H9 (cell line): ENCODE data around the gene NAT14. TPM values are rescaled to one million over a fixed set of nuclear protein-coding genes. Genes with fewer than 3 reads are reported as not detected.
A peak's percentile ranks its signal among the peaks of the same experiment; 100 is the strongest.

Experiments used
- DNase-seq: peaks from one replicate; pipeline ENCODE4 v3.0.0-alpha.2; 2017
- H2AFZ ChIP-seq: one replicate; pipeline ENCODE4 v1.6.1; 2013; ENCODE audit warnings: mild to moderate bottlenecking, low read length, control low read depth, moderate library complexity
- H2AK5ac ChIP-seq: 2 replicates; pipeline ENCODE4 v1.6.1; 2013; ENCODE audit warnings: low read length, control low read depth, mixed read lengths; ENCODE audit not compliant: insufficient read length
- H2BK120ac ChIP-seq: one replicate; pipeline ENCODE4 v1.6.1; 2013; ENCODE audit warnings: low read depth, mild to moderate bottlenecking, low read length, control low read depth, inconsistent platforms; ENCODE audit not compliant: poor library complexity, severe bottlenecking
- H2BK12ac ChIP-seq: 2 replicates; pipeline ENCODE4 v1.6.1; 2013; ENCODE audit warnings: low read length, control low read depth, mixed read lengths, low read depth; ENCODE audit not compliant: insufficient read length
- H2BK15ac ChIP-seq: 2 replicates; pipeline ENCODE4 v1.6.1; 2013; ENCODE audit warnings: low read depth, low read length, control low read depth
- H2BK20ac ChIP-seq: one replicate; pipeline ENCODE4 v1.6.1; 2013; ENCODE audit warnings: low read depth, mild to moderate bottlenecking, low read length, control low read depth, inconsistent platforms; ENCODE audit not compliant: poor library complexity, severe bottlenecking
- H2BK5ac ChIP-seq: 2 replicates; pipeline ENCODE4 v1.6.1; 2013; ENCODE audit warnings: low read length, control low read depth, mixed read lengths; ENCODE audit not compliant: insufficient read length
- H3K14ac ChIP-seq: 2 replicates; pipeline ENCODE4 v1.6.1; 2013; ENCODE audit warnings: low read length, control low read depth; ENCODE audit not compliant: insufficient read depth
- H3K18ac ChIP-seq: 2 replicates; pipeline ENCODE4 v1.6.1; 2013; ENCODE audit warnings: low read depth, mild to moderate bottlenecking, mixed read lengths, low read length, control low read depth; ENCODE audit not compliant: insufficient read length
- H3K23ac ChIP-seq: 2 replicates; pipeline ENCODE4 v1.6.1; 2013; ENCODE audit warnings: low read length, control low read depth, mixed read lengths, low read depth; ENCODE audit not compliant: insufficient read length
- H3K23me2 ChIP-seq: 2 replicates; pipeline ENCODE4 v1.6.1; 2013; ENCODE audit warnings: low read depth, mild to moderate bottlenecking, mixed read lengths, low read length, control low read depth; ENCODE audit not compliant: insufficient read length, poor library complexity, severe bottlenecking
- H3K27ac ChIP-seq: 2 replicates; pipeline ENCODE4 v1.5.1; 2013; ENCODE audit warnings: low read length, control low read depth, mixed read lengths, low read depth; ENCODE audit not compliant: insufficient read length
- H3K27me3 ChIP-seq: 2 replicates; pipeline ENCODE4 v1.6.1; 2013; ENCODE audit warnings: low read length, control low read depth, inconsistent platforms; ENCODE audit not compliant: insufficient read depth
- H3K4ac ChIP-seq: 2 replicates; pipeline ENCODE4 v1.6.1; 2013; ENCODE audit warnings: low read depth, mild to moderate bottlenecking, control low read depth, inconsistent platforms, low read length, moderate library complexity
- H3K4me1 ChIP-seq: 2 replicates; pipeline ENCODE4 v1.6.1; 2013; ENCODE audit warnings: low read length, control low read depth, inconsistent platforms; ENCODE audit not compliant: insufficient read depth
- H3K4me2 ChIP-seq: 2 replicates; pipeline ENCODE4 v1.6.1; 2013; ENCODE audit warnings: low read length, control low read depth, mixed read lengths; ENCODE audit not compliant: insufficient read length, insufficient read depth
- H3K56ac ChIP-seq: 2 replicates; pipeline ENCODE4 v1.6.1; 2013; ENCODE audit warnings: low read depth, mild to moderate bottlenecking, mixed read lengths, low read length, control low read depth; ENCODE audit not compliant: insufficient read length
- H3K79me1 ChIP-seq: 2 replicates; pipeline ENCODE4 v1.6.1; 2013; ENCODE audit warnings: low read depth, mild to moderate bottlenecking, moderate library complexity, low read length, control low read depth, inconsistent platforms; ENCODE audit not compliant: insufficient read depth, poor library complexity, severe bottlenecking
- H3K79me2 ChIP-seq: 2 replicates; pipeline ENCODE4 v1.6.1; 2013; ENCODE audit warnings: low read length, control low read depth, inconsistent platforms; ENCODE audit not compliant: insufficient read depth
- H3K9ac ChIP-seq: 2 replicates; pipeline ENCODE4 v1.6.1; 2013; ENCODE audit warnings: low read length, control low read depth, mixed read lengths; ENCODE audit not compliant: insufficient read length; ENCODE audit errors: extremely low read depth
- H3K9me3 ChIP-seq: one replicate; pipeline ENCODE4 v1.6.1; 2013; ENCODE audit warnings: low read depth, low read length, inconsistent platforms; ENCODE audit not compliant: control insufficient read depth
- H3T11ph ChIP-seq: one replicate; pipeline ENCODE4 v1.6.1; 2013; ENCODE audit warnings: mild to moderate bottlenecking, low read length, control low read depth, inconsistent platforms
- H4K20me1 ChIP-seq: one replicate; pipeline ENCODE4 v1.6.1; 2013; ENCODE audit not compliant: control insufficient read depth, insufficient read length, insufficient read depth
- H4K5ac ChIP-seq: 2 replicates; pipeline ENCODE4 v1.6.1; 2013; ENCODE audit warnings: low read depth, mild to moderate bottlenecking, mixed read lengths, low read length, control low read depth; ENCODE audit not compliant: insufficient read length
- H4K8ac ChIP-seq: replicated peaks from 2 replicates; pipeline ENCODE4 v1.6.1; 2013; ENCODE audit warnings: low read length, control low read depth, mixed read lengths, low read depth; ENCODE audit not compliant: insufficient read length
- H4K91ac ChIP-seq: 2 replicates; pipeline ENCODE4 v1.6.1; 2013; ENCODE audit warnings: low read depth, mild to moderate bottlenecking, moderate library complexity, mixed read lengths, low read length, control low read depth; ENCODE audit not compliant: insufficient read length
- H3K27ac Mint-ChIP-seq, 3 experiments: 2 replicates in 2 of 3; 3 replicates in 1 of 3; pipeline ENCODE4 v1.8.0; 2020 to 2021; ENCODE audit warnings: mixed read lengths in 3 of 3, mild to moderate bottlenecking in 1 of 3, moderate library complexity in 1 of 3
- H3K27me3 Mint-ChIP-seq: 2 replicates; pipeline ENCODE4 v1.8.0; 2021; ENCODE audit warnings: low read depth, mild to moderate bottlenecking, moderate library complexity, mixed read lengths
- H3K36me3 Mint-ChIP-seq, 3 experiments: 2 replicates in 2 of 3; 3 replicates in 1 of 3; pipeline ENCODE4 v1.8.0; 2020 to 2021; ENCODE audit warnings: low read depth in 3 of 3, mixed read lengths in 3 of 3; ENCODE audit not compliant: insufficient read depth in 1 of 3
- H3K4me1 Mint-ChIP-seq, 2 experiments: 2 replicates each; pipeline ENCODE4 v1.8.0; 2020; ENCODE audit warnings: mixed read lengths in 2 of 2
- H3K4me3 Mint-ChIP-seq, 2 experiments: 2 replicates in 1 of 2; 3 replicates in 1 of 2; pipeline ENCODE4 v1.8.0; 2020 to 2021; ENCODE audit warnings: mild to moderate bottlenecking in 2 of 2, mixed read lengths in 2 of 2, moderate library complexity in 1 of 2
- H3K9me3 Mint-ChIP-seq, 2 experiments: 2 replicates in 1 of 2; 3 replicates in 1 of 2; pipeline ENCODE4 v1.8.0; 2020; ENCODE audit warnings: mild to moderate bottlenecking in 2 of 2, mixed read lengths in 2 of 2, moderate library complexity in 1 of 2
- WGBS: extraction: QIAGEN DNeasy Blood & Tissue Kit; methylation state at CpG from one replicate; pipeline ENCODE4 v1.1.7; 2013; ENCODE audit warnings: missing lambda C conversion rate, low lambda C conversion rate, mixed read lengths; ENCODE audit not compliant: insufficient read length; ENCODE audit errors: extremely low coverage; 5-methylcytosine and 5-hydroxymethylcytosine counted together
- total RNA-seq: library from RNA; stranded (reverse); gene quantifications from 2 replicates; pipeline ENCODE4 v1.2.1, GENCODE V29; 2021
- TF ChIP-seq, protein P1 (sequence below): fragments of 200-600 bp; sonication (generic); conservative IDR thresholded peaks from 3 replicates; pipeline ENCODE4 v1.8.0; 2021; ENCODE audit warnings: antibody characterized with exemption, mild to moderate bottlenecking

NAT14 gene
- total RNA-seq, 1 experiment from 2014 or later = 51.2 TPM

DNA sequence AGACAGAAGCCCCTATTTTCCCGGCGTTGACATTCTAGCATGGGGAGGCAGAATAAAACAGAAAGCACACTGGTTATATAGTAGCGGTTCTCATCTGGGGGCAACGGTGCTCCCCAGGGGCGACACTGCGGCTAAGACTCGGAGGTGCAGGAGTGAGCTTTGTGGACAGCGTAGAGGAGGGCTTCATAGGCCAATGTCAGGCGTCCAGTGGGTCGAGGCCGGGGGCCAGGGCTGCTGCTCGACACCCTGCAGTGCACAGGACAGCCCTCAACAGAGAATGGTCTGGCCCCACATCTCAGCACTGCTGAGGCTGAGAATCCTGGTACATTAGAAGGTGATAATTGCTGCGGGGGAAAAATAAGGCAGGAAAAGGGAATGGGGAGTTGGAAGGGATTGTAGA lies 7.1 kb upstream of the NAT14 start:
- H2AFZ ChIP-seq = no peak overlapping the region
- H3K9me3 ChIP-seq = no peaks in the 10 kb centered on the region
- peaks cover 1% of the 10 kb centered on the region; the same call in 1 of the 2 replicates for H3K27me3 Mint-ChIP-seq
- H2BK20ac ChIP-seq = no peak overlapping the region
- H3K4me1 Mint-ChIP-seq = peaks cover 27 to 60% of the 10 kb centered on the region in 2 experiments
- no peak overlapping the region for H2BK120ac ChIP-seq
- peak overlapping the region; percentile 63 for H3K4me2 ChIP-seq
- H3K9me3 Mint-ChIP-seq = no peaks in the 10 kb centered on the region
- H3K4me3 Mint-ChIP-seq = peak overlapping the region; percentile 85 to 93
- H3K27ac ChIP-seq = no peak overlapping the region
- no peak overlapping the region for H3K9ac ChIP-seq
- H3K14ac ChIP-seq = no peak overlapping the region
- TF ChIP-seq, protein P1, sequence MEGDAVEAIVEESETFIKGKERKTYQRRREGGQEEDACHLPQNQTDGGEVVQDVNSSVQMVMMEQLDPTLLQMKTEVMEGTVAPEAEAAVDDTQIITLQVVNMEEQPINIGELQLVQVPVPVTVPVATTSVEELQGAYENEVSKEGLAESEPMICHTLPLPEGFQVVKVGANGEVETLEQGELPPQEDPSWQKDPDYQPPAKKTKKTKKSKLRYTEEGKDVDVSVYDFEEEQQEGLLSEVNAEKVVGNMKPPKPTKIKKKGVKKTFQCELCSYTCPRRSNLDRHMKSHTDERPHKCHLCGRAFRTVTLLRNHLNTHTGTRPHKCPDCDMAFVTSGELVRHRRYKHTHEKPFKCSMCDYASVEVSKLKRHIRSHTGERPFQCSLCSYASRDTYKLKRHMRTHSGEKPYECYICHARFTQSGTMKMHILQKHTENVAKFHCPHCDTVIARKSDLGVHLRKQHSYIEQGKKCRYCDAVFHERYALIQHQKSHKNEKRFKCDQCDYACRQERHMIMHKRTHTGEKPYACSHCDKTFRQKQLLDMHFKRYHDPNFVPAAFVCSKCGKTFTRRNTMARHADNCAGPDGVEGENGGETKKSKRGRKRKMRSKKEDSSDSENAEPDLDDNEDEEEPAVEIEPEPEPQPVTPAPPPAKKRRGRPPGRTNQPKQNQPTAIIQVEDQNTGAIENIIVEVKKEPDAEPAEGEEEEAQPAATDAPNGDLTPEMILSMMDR = no peak
- peaks cover 5% of the 10 kb centered on the region for H3K23me2 ChIP-seq
- H3T11ph ChIP-seq = no peak overlapping the region
- H2AK5ac ChIP-seq = no peak overlapping the region
- no peak overlapping the region for H2BK5ac ChIP-seq
- H3K36me3 Mint-ChIP-seq = peaks cover 2 to 18% (median 3%) of the 10 kb centered on the region in 3 experiments; a peak in 6 of 7 replicates
- no peaks in the 10 kb centered on the region for H3K79me1 ChIP-seq
- H3K27ac Mint-ChIP-seq = peak overlapping the region in 1 of 3 experiments; percentile 50; a peak in 2 of 7 replicates
- no peak overlapping the region for H4K91ac ChIP-seq
- no peak overlapping the region for H3K56ac ChIP-seq
- H3K79me2 ChIP-seq = no peaks in the 10 kb centered on the region
- H3K23ac ChIP-seq = no peak overlapping the region
- H4K20me1 ChIP-seq = no peaks in the 10 kb centered on the region
- no peak overlapping the region for H3K4ac ChIP-seq
- 100% methylated on average over 1 of the region's 13 CpGs for WGBS
- no peaks in the 10 kb centered on the region for H3K27me3 ChIP-seq
- H2BK12ac ChIP-seq = no peak overlapping the region
- DNase-seq = no peak
- no peaks in the 10 kb centered on the region for H3K4me1 ChIP-seq
- no peak overlapping the region for H4K8ac ChIP-seq
- H2BK15ac ChIP-seq = no peak overlapping the region
- H3K18ac ChIP-seq = no peak overlapping the region
- no peak overlapping the region for H4K5ac ChIP-seq
